GM23338 (cell line): ENCODE results near the gene PPP2R2B. TPM values are rescaled to one million over a fixed set of nuclear protein-coding genes. Genes with fewer than 3 reads are reported as not detected.

Experiments
- ATAC-seq: fragments of 200-7000 bp; cut with Tn5 transposase; 3 replicates; pipeline ENCODE4 v1.9.1; 2020
- DNase-seq: peaks from one replicate; pipeline ENCODE4 v3.0.0-alpha.2; 2015; ENCODE audit warnings: low spot score
- H2AFZ ChIP-seq: fragments of 200-600 bp; sonication (generic); 2 replicates; pipeline ENCODE4 v1.8.0; 2016; ENCODE audit warnings: antibody characterized with exemption, mild to moderate bottlenecking, moderate library complexity
- H3F3A ChIP-seq: fragments of 200-600 bp; sonication (generic); replicated peaks from 2 replicates; pipeline ENCODE4 v1.8.0; 2017; ENCODE audit warnings: antibody characterized with exemption, mixed run types, low read depth
- H3K27ac ChIP-seq: fragments of 200-600 bp; sonication (generic); 2 replicates; pipeline ENCODE4 v1.6.1; 2016; ENCODE audit warnings: low read depth
- H3K27me3 ChIP-seq: fragments of 200-600 bp; sonication (generic); 2 replicates; pipeline ENCODE4 v1.8.0; 2016; ENCODE audit warnings: mild to moderate bottlenecking, mixed run types, moderate library complexity; ENCODE audit not compliant: insufficient read depth
- H3K36me3 ChIP-seq: fragments of 200-600 bp; sonication (generic); 2 replicates; pipeline ENCODE4 v1.8.0; 2016; ENCODE audit warnings: mild to moderate bottlenecking; ENCODE audit not compliant: insufficient read depth
- H3K4me1 ChIP-seq: fragments of 200-600 bp; sonication (generic); 2 replicates; pipeline ENCODE4 v1.8.0; 2016; ENCODE audit warnings: mild to moderate bottlenecking, moderate library complexity; ENCODE audit not compliant: insufficient read depth
- H3K4me2 ChIP-seq: fragments of 200-600 bp; sonication (generic); 2 replicates; pipeline ENCODE4 v1.7.1; 2017; ENCODE audit warnings: mixed run types
- H3K4me3 ChIP-seq: fragments of 200-600 bp; sonication (generic); 2 replicates; pipeline ENCODE4 v1.6.1; 2016; ENCODE audit warnings: mixed run types
- H3K79me2 ChIP-seq: fragments of 200-600 bp; sonication (generic); replicated peaks from 2 replicates; pipeline ENCODE4 v1.8.0; 2017; ENCODE audit warnings: mild to moderate bottlenecking; ENCODE audit not compliant: insufficient read depth
- H3K9me2 ChIP-seq: fragments of 200-600 bp; sonication (generic); 2 replicates; pipeline ENCODE4 v1.8.0; 2017; ENCODE audit not compliant: insufficient read depth
- H4K20me1 ChIP-seq: fragments of 200-600 bp; sonication (generic); replicated peaks from 2 replicates; pipeline ENCODE4 v1.8.0; 2017; ENCODE audit warnings: mild to moderate bottlenecking; ENCODE audit not compliant: insufficient read depth
- H3K27ac Mint-ChIP-seq: 2 replicates; pipeline ENCODE4 v1.8.0; 2020; ENCODE audit warnings: inconsistent platforms, mild to moderate bottlenecking, moderate library complexity, mixed read lengths
- H3K27me3 Mint-ChIP-seq: 3 replicates; pipeline ENCODE4 v1.8.0; 2022; ENCODE audit warnings: low read depth, mild to moderate bottlenecking, moderate library complexity, mixed read lengths, inconsistent platforms; ENCODE audit not compliant: insufficient read depth, poor library complexity
- H3K36me3 Mint-ChIP-seq: 3 replicates; pipeline ENCODE4 v1.8.0; 2021; ENCODE audit warnings: low read depth, mild to moderate bottlenecking, inconsistent platforms, moderate library complexity, mixed read lengths
- H3K4me1 Mint-ChIP-seq: 3 replicates; pipeline ENCODE4 v1.8.0; 2020; ENCODE audit warnings: mild to moderate bottlenecking, inconsistent platforms, mixed read lengths
- H3K4me3 Mint-ChIP-seq: 3 replicates; pipeline ENCODE4 v1.8.0; 2021; ENCODE audit warnings: moderate library complexity, mild to moderate bottlenecking, inconsistent platforms, mixed read lengths
- H3K9me3 Mint-ChIP-seq: 3 replicates; pipeline ENCODE4 v1.8.0; 2020; ENCODE audit warnings: moderate library complexity, mild to moderate bottlenecking, inconsistent platforms, mixed read lengths
- CREB1 ChIP-seq: fragments of 250-450 bp; sonication (Bioruptor Pico); IDR thresholded peaks from 2 replicates; pipeline ENCODE4 v1.5.0; 2020; ENCODE audit warnings: low read depth, mild to moderate bottlenecking, moderate library complexity
- ETS1 ChIP-seq: IDR thresholded peaks from 2 replicates; pipeline ENCODE4 v1.6.1; 2016; ENCODE audit warnings: antibody characterized with exemption
- EZH2 ChIP-seq: fragments of 200-600 bp; sonication (generic); IDR thresholded peaks from one replicate; pipeline ENCODE4 v1.8.0; 2017; ENCODE audit warnings: antibody characterized with exemption, mild to moderate bottlenecking, low read depth; ENCODE audit not compliant: unreplicated experiment
- JUNB ChIP-seq: IDR thresholded peaks from one replicate; pipeline ENCODE4 v1.6.1; 2016; ENCODE audit warnings: antibody characterized with exemption; ENCODE audit not compliant: unreplicated experiment
- NANOG ChIP-seq: IDR thresholded peaks from 2 replicates; pipeline ENCODE4 v1.6.1; 2016; ENCODE audit warnings: antibody characterized with exemption, borderline replicate concordance
- POLR2AphosphoS5 ChIP-seq: IDR thresholded peaks from 2 replicates; pipeline ENCODE4 v1.6.1; 2016; ENCODE audit warnings: antibody characterized with exemption, low read depth
- ZNF331 ChIP-seq: fragments of 250-450 bp; sonication (Bioruptor Pico); IDR thresholded peaks from 2 replicates; pipeline ENCODE4 v1.5.0; 2020; ENCODE audit warnings: low read depth, mild to moderate bottlenecking, moderate library complexity
- ZNF462 ChIP-seq: fragments of 250-450 bp; sonication (Bioruptor Pico); IDR thresholded peaks from 2 replicates; pipeline ENCODE4 v1.5.0; 2020; ENCODE audit warnings: mild to moderate bottlenecking, moderate library complexity
- polyA plus RNA-seq: library from polyadenylated mRNA; unstranded; fragments of >200 nt; fragmentation: Nextera tagmentation; extraction: Ambion mirVana; gene quantifications from 2 replicates; pipeline ENCODE4 v1.2.1, GENCODE V29; 2016
- total RNA-seq: library from RNA; depleted of rRNA; stranded (reverse); fragments of >200 nt; shearing (Covaris generic); gene quantifications from 2 replicates; pipeline ENCODE4 v1.2.3, GENCODE V29; 2014

Gene PPP2R2B
- total and polyA plus RNA-seq, 2 experiments from 2014 or later: 21.3 to 33.9 TPM

- TF ChIP-seq ZNF462 (CRISPR knock-in tag) (no peak), NANOG (no peak)
These were observed 12.3 kb downstream of the PPP2R2B start (continued) for GRCh38 chr5:146866263-146866662.

- H3K4me2 ChIP-seq: no peak overlapping the region
- peaks cover 12% of the 10 kb centered on the region; the same call in 2 of the 3 replicates for H3K4me1 Mint-ChIP-seq
- no peak overlapping the region for H3K27ac ChIP-seq
- no peaks in the 10 kb centered on the region for H3K27me3 ChIP-seq
- no peaks in the 10 kb centered on the region for H3K27me3 Mint-ChIP-seq
- no peaks in the 10 kb centered on the region for H3K9me3 Mint-ChIP-seq
- H3K27ac Mint-ChIP-seq: no peak overlapping the region
- H4K20me1 ChIP-seq: no peaks in the 10 kb centered on the region
- DNase-seq (no peak), ATAC-seq (no peak)
- no peak overlapping the region for H3K4me3 Mint-ChIP-seq
- no peaks in the 10 kb centered on the region for H3F3A ChIP-seq
- no peaks in the 10 kb centered on the region for H3K36me3 Mint-ChIP-seq
- H3K4me1 ChIP-seq: peaks cover 6% of the 10 kb centered on the region; the same call in 1 of the 2 replicates
- H3K79me2 ChIP-seq: no peaks in the 10 kb centered on the region
- H3K9me2 ChIP-seq: no peaks in the 10 kb centered on the region
- no peaks in the 10 kb centered on the region for H3K36me3 ChIP-seq
- H2AFZ ChIP-seq: no peak overlapping the region
- H3K4me3 ChIP-seq: no peak overlapping the region
- no peak for TF ChIP-seq POLR2AphosphoS5
- TF ChIP-seq JUNB: no peak
- no peak for TF ChIP-seq ETS1
- no peak for TF ChIP-seq ZNF331 (CRISPR knock-in tag)
- TF ChIP-seq ZNF462 (CRISPR knock-in tag): no peak
- no peak for TF ChIP-seq EZH2
- no peak for TF ChIP-seq CREB1 (CRISPR knock-in tag)
These were observed 15.9 kb downstream of the PPP2R2B start for GRCh38 chr5:146862641-146863040.
